HL-60 (cell line): ENCODE measurements around the gene WAC.
A peak's percentile ranks its signal among the peaks of the same experiment; 100 is the strongest.

Experiments used
- DNase-seq, 2 experiments: peaks; one replicate each; pipeline ENCODE4 v3.0.0-alpha.2; 2010 to 2020; ENCODE audit warnings: low read depth in 1 of 2, low spot score in 1 of 2
- H3K27ac ChIP-seq: fragments of 250-450 bp; sonication (Bioruptor Pico); replicated peaks from 2 replicates; pipeline ENCODE4 v1.5.1; 2020; ENCODE audit warnings: mild to moderate bottlenecking, moderate library complexity
- H3K27me3 ChIP-seq: fragments of 250-450 bp; sonication (Bioruptor Pico); 2 replicates; pipeline ENCODE4 v1.5.1; 2021; ENCODE audit warnings: mild to moderate bottlenecking, moderate library complexity; ENCODE audit not compliant: insufficient read depth, poor library complexity, severe bottlenecking
- H3K4me3 ChIP-seq: replicated peaks from 2 replicates; pipeline ENCODE4 v1.5.1; 2011; ENCODE audit warnings: mild to moderate bottlenecking, control low read depth, low read length; ENCODE audit not compliant: insufficient read depth
- CTCF ChIP-seq: IDR thresholded peaks from one replicate; pipeline ENCODE4 v1.5.1; 2011; ENCODE audit warnings: low read length, control low read depth, inconsistent platforms; ENCODE audit not compliant: insufficient read depth
- GABPA ChIP-seq: IDR thresholded peaks from 2 replicates; pipeline ENCODE4 v1.6.1; 2012; ENCODE audit warnings: low read depth
- POLR2AphosphoS5 ChIP-seq: IDR thresholded peaks from 2 replicates; pipeline ENCODE4 v1.6.1; 2012; ENCODE audit warnings: low read depth
- REST ChIP-seq: IDR thresholded peaks from 2 replicates; pipeline ENCODE4 v1.6.1; 2012; ENCODE audit warnings: low read depth; ENCODE audit not compliant: insufficient replicate concordance
- SPI1 ChIP-seq: IDR thresholded peaks from 2 replicates; pipeline ENCODE4 v1.6.1; 2012; ENCODE audit warnings: low read depth, mild to moderate bottlenecking, borderline replicate concordance

WAC gene

GRCh38 chr10:28558186-28558585, 25.3 kb downstream of the WAC start:
- DNase-seq = no peak
- Histone ChIP-seq H3K27me3 (no peaks in the 10 kb centered on the region), H3K27ac (no peak overlapping the region), H3K4me3 (no peak overlapping the region)
- TF ChIP-seq GABPA = no peak

GRCh38 chr10:28558923-28559508, 26.1 kb downstream of the WAC start:
- no peak overlapping the region for H3K27ac ChIP-seq
- TF ChIP-seq GABPA = no peak
- no peak for TF ChIP-seq REST
- TF ChIP-seq CTCF = no peak
- TF ChIP-seq SPI1 = peak; percentile 39; the same call in 1 of the 2 replicates
- no peak for TF ChIP-seq POLR2AphosphoS5
- DNase-seq = peak in 1 of 2 experiments; percentile 28
- H3K27me3 ChIP-seq = no peaks in the 10 kb centered on the region
- no peak overlapping the region for H3K4me3 ChIP-seq

GRCh38 chr10:28559618-28560017, 26.7 kb downstream of the WAC start:
- Histone ChIP-seq H3K27me3 (no peaks in the 10 kb centered on the region), H3K4me3 (no peak overlapping the region), H3K27ac (no peak overlapping the region)
- TF ChIP-seq GABPA = no peak
- TF ChIP-seq SPI1 = no peak
- no peak for TF ChIP-seq POLR2AphosphoS5
- no peak for TF ChIP-seq CTCF
- TF ChIP-seq REST = no peak
- no peak for DNase-seq

GRCh38 chr10:28560617-28561016, 27.7 kb downstream of the WAC start:
- H3K27me3 ChIP-seq = no peaks in the 10 kb centered on the region
- TF ChIP-seq POLR2AphosphoS5 (no peak), REST (no peak), GABPA (no peak), SPI1 (no peak), CTCF (no peak)
- no peak overlapping the region for H3K4me3 ChIP-seq
- H3K27ac ChIP-seq = no peak overlapping the region
- DNase-seq = no peak
